Choroid plexus epithelial cell (primary cell): ENCODE measurements around the gene THAP10.
A peak's percentile ranks its signal among the peaks of the same experiment; 100 is the strongest.
"Not testable (repeated sequence)": the region's sequence is repeated elsewhere in the genome, so short reads cannot be mapped to it uniquely, and the experiment has no call there.

Source experiments
- DNase-seq: peaks from one replicate; pipeline ENCODE4 v3.0.0-alpha.2; 2010; ENCODE audit warnings: low read depth
- H3K4me3 ChIP-seq: 2 replicates; pipeline ENCODE4 v1.5.1; 2011; ENCODE audit warnings: low read depth, mild to moderate bottlenecking, control low read depth, low read length, moderate library complexity
- CTCF ChIP-seq: conservative IDR thresholded peaks from 2 replicates; pipeline ENCODE4 v1.5.1; 2011; ENCODE audit warnings: low read depth, mild to moderate bottlenecking, control low read depth, inconsistent platforms, low read length, moderate library complexity

THAP10 gene

DNA sequence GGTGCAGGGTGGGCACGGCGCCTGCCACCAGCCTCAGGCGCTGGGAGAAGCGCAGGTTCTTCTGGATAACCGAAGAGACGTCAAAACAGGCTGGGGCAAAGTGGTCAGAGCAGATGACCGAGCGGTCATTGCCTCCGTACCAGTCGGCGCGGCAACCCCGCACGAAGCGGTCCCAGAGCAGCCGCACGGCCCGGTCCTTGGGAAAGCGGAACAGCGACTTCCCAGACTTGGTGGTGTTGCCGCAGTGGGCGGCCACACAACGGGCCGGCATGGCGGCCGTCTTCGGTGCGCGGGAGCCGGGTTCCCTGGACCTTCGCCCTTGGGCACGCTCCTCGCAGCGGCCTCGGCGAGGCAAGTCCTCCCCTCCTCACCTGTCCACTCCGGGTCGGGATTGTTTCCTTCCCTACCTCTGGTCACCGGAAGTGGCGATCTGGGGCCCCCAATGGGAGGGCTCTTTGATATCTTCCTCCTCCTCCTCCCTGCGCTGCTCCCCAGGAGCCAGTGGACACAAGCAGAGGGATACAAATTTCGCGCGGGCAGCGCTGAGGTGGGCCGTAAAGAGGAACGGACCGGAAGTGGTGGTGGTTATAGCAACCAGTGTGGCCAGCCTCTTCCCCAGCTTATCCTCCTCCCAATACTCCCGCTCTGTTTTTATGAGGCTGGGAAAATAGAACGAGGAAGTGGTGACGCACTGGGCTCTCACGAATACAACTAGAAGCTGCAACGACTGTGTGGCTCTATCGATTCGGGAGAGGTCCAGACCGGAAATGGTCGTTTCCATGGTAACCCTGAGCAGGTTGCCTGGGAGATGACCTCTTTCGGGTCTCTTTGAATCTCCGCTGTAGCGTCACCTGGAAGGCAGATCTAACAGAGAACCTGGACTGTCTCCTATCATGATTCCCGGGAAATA is at the start of gene THAP10, which contains the start of gene LRRC49:
Gene THAP10 (minus strand): TSS at position 432 of the 910 bp plus-strand sequence. CDS start 161 bp downstream, at position 271.
Gene LRRC49 (plus strand): TSS at position 825 of the 910 bp plus-strand sequence. CDS start 69 bp downstream, at position 894.
- no peak for TF ChIP-seq CTCF
- peak; percentile 94 for DNase-seq
- peak within 1 kb of the TSS; percentile 79 for H3K4me3 ChIP-seq

DNA sequence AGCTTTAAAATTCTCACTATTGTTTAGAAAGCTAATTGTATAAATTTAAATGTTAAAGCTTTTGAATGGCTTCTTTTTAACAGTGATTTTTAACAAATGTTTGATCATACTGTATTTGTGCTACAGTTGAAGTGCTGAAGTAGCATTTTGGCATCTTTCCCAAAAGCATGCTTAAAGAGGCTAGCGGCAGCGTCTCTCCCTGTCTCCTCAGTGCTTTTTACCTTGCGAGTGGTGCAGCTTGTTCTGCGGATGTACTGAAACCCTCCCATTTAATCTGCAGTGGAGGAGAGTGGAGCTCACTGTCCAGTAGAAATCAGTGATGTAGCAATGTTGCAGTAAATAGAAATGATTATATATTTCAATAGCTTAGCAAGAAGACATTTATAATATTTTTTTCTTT is 44.1 kb upstream of the THAP10 start:
- H3K4me3 ChIP-seq: no peak overlapping the region
- peak; percentile 52 for DNase-seq
- no peak for TF ChIP-seq CTCF

DNA sequence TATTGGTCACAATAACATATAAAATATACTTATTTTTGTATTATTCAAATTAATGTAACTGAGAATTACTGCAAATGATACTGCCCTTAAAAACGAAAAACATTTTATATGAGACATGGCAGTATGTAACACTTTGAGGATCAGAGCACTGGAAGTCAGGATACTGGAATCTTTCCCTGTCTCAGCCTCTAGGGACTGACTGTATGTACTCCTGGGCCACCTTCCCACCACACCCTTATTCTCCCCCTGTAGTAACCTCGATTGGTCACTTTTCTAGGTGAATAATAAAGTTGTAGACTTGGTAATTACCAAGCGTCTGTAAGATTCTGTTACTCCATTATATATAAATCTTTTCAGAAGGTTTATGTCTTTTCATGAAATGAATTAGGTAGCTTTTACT is 43.4 kb upstream of the THAP10 start:
- no peak overlapping the region for H3K4me3 ChIP-seq
- TF ChIP-seq CTCF: no peak
- DNase-seq: no peak

DNA sequence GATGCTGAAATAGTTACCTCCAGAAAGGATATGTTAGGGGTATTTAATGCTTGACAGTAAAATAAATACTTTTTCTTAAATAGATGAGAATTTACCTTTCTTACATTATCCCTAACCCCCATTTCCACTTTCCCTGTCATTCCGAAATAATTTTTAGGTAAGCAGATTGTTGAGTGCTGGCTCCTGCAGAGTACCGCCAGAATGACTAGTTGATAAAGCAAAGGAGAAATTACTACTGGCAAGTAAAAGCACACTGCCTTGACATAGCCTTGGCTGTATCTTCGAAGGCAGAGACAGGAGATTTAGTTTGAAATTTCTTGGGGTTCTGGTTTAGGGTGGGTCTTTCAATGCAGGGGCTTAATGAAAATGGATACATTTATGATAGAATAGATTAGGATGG is 41.2 kb upstream of the THAP10 start:
- TF ChIP-seq CTCF: no peak
- no peak for DNase-seq
- no peak overlapping the region for H3K4me3 ChIP-seq

GRCh38 chr15:70932397-70932796 is 40.2 kb upstream of the THAP10 start:
- peak; percentile 16 for DNase-seq
- H3K4me3 ChIP-seq: no peak overlapping the region
- no peak for TF ChIP-seq CTCF

DNA sequence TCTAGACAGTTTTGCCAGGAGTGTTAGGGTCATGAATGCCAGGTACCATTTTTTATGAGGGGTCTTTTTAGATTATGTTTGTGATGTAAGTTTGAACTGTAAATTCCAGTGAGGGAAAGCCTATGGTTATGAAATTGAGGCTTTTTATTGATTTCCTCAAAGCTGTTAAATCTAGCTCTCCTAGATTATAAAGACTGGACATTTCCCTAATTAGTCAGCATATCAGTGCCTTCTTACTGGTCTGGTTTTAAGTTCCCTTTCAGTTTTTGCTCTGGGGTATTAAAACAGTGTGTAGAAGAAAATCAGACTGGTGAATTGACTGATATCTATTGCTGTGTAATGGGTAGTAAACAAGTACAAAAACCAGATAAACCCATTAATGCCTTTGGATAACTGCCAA is 39.6 kb upstream of the THAP10 start:
- TF ChIP-seq CTCF: no peak
- H3K4me3 ChIP-seq: no peak overlapping the region

GRCh38 chr15:70926914-70927313 is 34.7 kb upstream of the THAP10 start:
- not testable (repeated sequence) for DNase-seq, H3K4me3 ChIP-seq

More for the DNA sequence above, 39.6 kb upstream of the THAP10 start:
- DNase-seq: no peak
